ENCODE measurements around the gene ACCSL. TPM values are rescaled to one million over a fixed set of nuclear protein-coding genes. Genes with fewer than 3 reads are reported as not detected.

ACCSL gene
- total RNA-seq, 6 experiments from 2014 or later = not detected

- no peak overlapping the region for H3K4me3 Mint-ChIP-seq
- no peak for TF ChIP-seq CTCF (IDR thresholded peaks at IDR 0.05)
- H3K36me3 Mint-ChIP-seq (ENCODE audit: low read depth) = no peaks in the 10 kb centered on the region
Observed at GRCh38 chr11:44008088-44008501, 39.7 kb upstream of the ACCSL start.

GRCh38 chr11:44008698-44009097 lies 39.1 kb upstream of the ACCSL start:
- DNase-seq = no peak
- Mint-ChIP-seq H3K9me3 (no peaks in the 10 kb centered on the region), H3K27me3 (ENCODE audit: insufficient read depth) (peaks cover 2% of the 10 kb centered on the region; the same call in 1 of the 2 replicates), H3K4me3 (no peak overlapping the region), H3K27ac (no peak overlapping the region), H3K4me1 (ENCODE audit: low read depth) (peaks cover 39% of the 10 kb centered on the region), H3K36me3 (ENCODE audit: low read depth) (no peaks in the 10 kb centered on the region)
- TF ChIP-seq CTCF (IDR thresholded peaks at IDR 0.05) = no peak

More at GRCh38 chr11:44008088-44008501, 39.7 kb upstream of the ACCSL start:
- no peak overlapping the region for H3K27ac Mint-ChIP-seq
- peaks cover 7% of the 10 kb centered on the region; the same call in 1 of the 2 replicates for H3K27me3 Mint-ChIP-seq (ENCODE audit: insufficient read depth)
- peaks cover 39% of the 10 kb centered on the region for H3K4me1 Mint-ChIP-seq (ENCODE audit: low read depth)
- peak; percentile 73 for DNase-seq
- H3K9me3 Mint-ChIP-seq = no peaks in the 10 kb centered on the region

GRCh38 chr11:44010789-44011251 lies 37.0 kb upstream of the ACCSL start:
- Mint-ChIP-seq H3K4me1 (ENCODE audit: low read depth) (peaks cover 58% of the 10 kb centered on the region), H3K27ac (peak overlapping the region; percentile 34; the same call in 1 of the 2 replicates), H3K27me3 (ENCODE audit: insufficient read depth) (no peaks in the 10 kb centered on the region; the same call in none of the 2 replicates), H3K36me3 (ENCODE audit: low read depth) (no peaks in the 10 kb centered on the region), H3K4me3 (peak overlapping the region; percentile 16; the same call in 1 of the 2 replicates), H3K9me3 (no peaks in the 10 kb centered on the region)
- DNase-seq = peak; percentile 12
- no peak for TF ChIP-seq CTCF (IDR thresholded peaks at IDR 0.05)

GRCh38 chr11:44011797-44012196 lies 36.0 kb upstream of the ACCSL start:
- Mint-ChIP-seq H3K4me1 (ENCODE audit: low read depth) (peaks cover 67% of the 10 kb centered on the region), H3K36me3 (ENCODE audit: low read depth) (no peaks in the 10 kb centered on the region), H3K9me3 (no peaks in the 10 kb centered on the region), H3K4me3 (peak overlapping the region; percentile 23; the same call in 1 of the 2 replicates), H3K27me3 (ENCODE audit: insufficient read depth) (no peaks in the 10 kb centered on the region; the same call in none of the 2 replicates), H3K27ac (peak overlapping the region; percentile 34)
- TF ChIP-seq CTCF (IDR thresholded peaks at IDR 0.05) = no peak
- DNase-seq = peak; percentile 57

GRCh38 chr11:44014968-44015623 lies 32.7 kb upstream of the ACCSL start:
- Mint-ChIP-seq H3K36me3 (ENCODE audit: low read depth) (no peaks in the 10 kb centered on the region), H3K4me1 (ENCODE audit: low read depth) (peaks cover 61% of the 10 kb centered on the region), H3K27me3 (ENCODE audit: insufficient read depth) (peaks cover 5% of the 10 kb centered on the region), H3K4me3 (no peak overlapping the region; the same call in 1 of the 2 replicates), H3K27ac (peak overlapping the region; percentile 26; the same call in 1 of the 2 replicates), H3K9me3 (no peaks in the 10 kb centered on the region)
- DNase-seq = peak; percentile 44
- TF ChIP-seq CTCF (IDR thresholded peaks at IDR 0.05) = no peak

All from HFFc6 (cell line).